ENCODE measurements around the gene MAGI2.
"Not testable (repeated sequence)": the region's sequence is repeated elsewhere in the genome, so short reads cannot be mapped to it uniquely, and the experiment has no call there.

Gene MAGI2

GRCh38 chr7:78264105-78264504, 1189.4 kb downstream of the MAGI2 start:
- no peak overlapping the region for H3K4me3 ChIP-seq (ENCODE audit: low read length)
- H3K27ac ChIP-seq (ENCODE audit: low read length): no peak overlapping the region
- no peaks in the 10 kb centered on the region for H3K4me1 ChIP-seq (ENCODE audit: control insufficient read depth, low read depth, low read length)

GRCh38 chr7:78261739-78262138, 1191.7 kb downstream of the MAGI2 start:
- H3K9me3 ChIP-seq (ENCODE audit: control insufficient read depth, low read depth, low read length): no peaks in the 10 kb centered on the region
- H3K4me1 ChIP-seq (ENCODE audit: control insufficient read depth, low read depth, low read length): no peaks in the 10 kb centered on the region
- no peaks in the 10 kb centered on the region for H3K27me3 ChIP-seq (ENCODE audit: control insufficient read depth, insufficient read depth, low read length)
- no peaks in the 10 kb centered on the region for H3K36me3 ChIP-seq (ENCODE audit: control insufficient read depth, low read depth, low read length)
- H3K9ac ChIP-seq (ENCODE audit: low read length): no peak overlapping the region
- no peak overlapping the region for H3K4me3 ChIP-seq (ENCODE audit: low read length)
- no peak overlapping the region for H3K27ac ChIP-seq (ENCODE audit: low read length)

More at GRCh38 chr7:78264105-78264504, 1189.4 kb downstream of the MAGI2 start:
- Histone ChIP-seq H3K9me3 (ENCODE audit: control insufficient read depth, low read depth, low read length) (no peaks in the 10 kb centered on the region), H3K36me3 (ENCODE audit: control insufficient read depth, low read depth, low read length) (no peaks in the 10 kb centered on the region), H3K27me3 (ENCODE audit: control insufficient read depth, insufficient read depth, low read length) (no peaks in the 10 kb centered on the region), H3K9ac (ENCODE audit: low read length) (no peak overlapping the region)

- Histone ChIP-seq H3K36me3 (ENCODE audit: control insufficient read depth, low read depth, low read length) (no peaks in the 10 kb centered on the region), H3K27me3 (ENCODE audit: control insufficient read depth, insufficient read depth, low read length) (no peaks in the 10 kb centered on the region), H3K4me1 (ENCODE audit: control insufficient read depth, low read depth, low read length) (no peaks in the 10 kb centered on the region), H3K27ac (ENCODE audit: low read length) (no peak overlapping the region), H3K9ac (ENCODE audit: low read length) (no peak overlapping the region), H3K4me3 (ENCODE audit: low read length) (no peak overlapping the region), H3K9me3 (ENCODE audit: control insufficient read depth, low read depth, low read length) (no peaks in the 10 kb centered on the region)
Observed at GRCh38 chr7:78261302-78261701, 1192.2 kb downstream of the MAGI2 start.

GRCh38 chr7:78260826-78261225, 1192.6 kb downstream of the MAGI2 start:
- H3K4me3 ChIP-seq (ENCODE audit: low read length): no peak overlapping the region
- H3K4me1 ChIP-seq (ENCODE audit: control insufficient read depth, low read depth, low read length): no peaks in the 10 kb centered on the region
- no peak overlapping the region for H3K9ac ChIP-seq (ENCODE audit: low read length)
- no peaks in the 10 kb centered on the region for H3K9me3 ChIP-seq (ENCODE audit: control insufficient read depth, low read depth, low read length)
- no peaks in the 10 kb centered on the region for H3K27me3 ChIP-seq (ENCODE audit: control insufficient read depth, insufficient read depth, low read length)
- no peak overlapping the region for H3K27ac ChIP-seq (ENCODE audit: low read length)
- no peaks in the 10 kb centered on the region for H3K36me3 ChIP-seq (ENCODE audit: control insufficient read depth, low read depth, low read length)

GRCh38 chr7:78254726-78255055, 1198.8 kb downstream of the MAGI2 start:
- Histone ChIP-seq H3K36me3 (ENCODE audit: control insufficient read depth, low read depth, low read length) (no peaks in the 10 kb centered on the region), H3K4me3 (ENCODE audit: low read length) (no peak overlapping the region), H3K27ac (ENCODE audit: low read length) (no peak overlapping the region), H3K27me3 (ENCODE audit: control insufficient read depth, insufficient read depth, low read length) (no peaks in the 10 kb centered on the region), H3K4me1 (ENCODE audit: control insufficient read depth, low read depth, low read length) (no peaks in the 10 kb centered on the region), H3K9ac (ENCODE audit: low read length) (no peak overlapping the region), H3K9me3 (ENCODE audit: control insufficient read depth, low read depth, low read length) (no peaks in the 10 kb centered on the region)

DNA sequence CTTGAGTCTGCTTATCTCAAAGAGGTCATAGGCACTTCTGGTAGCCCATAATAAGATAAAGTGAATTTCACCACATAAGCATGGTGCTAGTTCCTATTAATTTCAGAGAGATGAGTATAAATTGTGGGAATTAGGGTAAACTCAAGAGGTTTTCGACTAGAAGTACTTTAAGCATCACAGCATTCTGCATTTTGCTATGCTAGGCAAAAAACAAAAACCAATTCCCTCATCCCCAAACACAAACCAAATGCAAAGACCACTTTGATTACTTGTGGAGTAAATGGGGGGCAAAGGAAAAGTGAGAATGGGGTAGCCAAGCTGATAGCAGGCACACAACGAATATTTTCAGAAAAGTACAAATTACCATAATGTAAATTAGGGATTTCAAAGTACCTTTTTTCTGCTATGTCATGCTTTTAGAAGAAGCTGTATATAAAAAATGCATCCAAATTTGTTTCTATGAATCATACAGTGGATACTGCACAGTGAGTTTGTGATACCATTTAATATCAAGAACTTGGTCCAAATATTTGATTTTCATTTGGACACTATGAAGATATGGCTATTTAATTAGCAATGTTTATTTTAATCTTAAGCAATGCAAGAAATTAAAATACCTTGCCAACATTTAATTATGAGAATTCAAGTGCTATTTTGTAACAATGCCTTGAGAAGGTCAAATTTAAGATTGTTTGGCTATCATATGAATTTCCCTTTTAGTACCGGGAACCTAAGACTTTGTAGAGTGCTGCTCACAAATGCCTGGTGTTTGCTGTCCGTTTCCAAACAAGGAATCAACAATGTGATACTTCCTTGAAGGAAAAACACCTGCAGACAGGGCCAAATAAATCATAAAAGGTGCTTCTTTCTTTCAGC, 1199.4 kb downstream of the MAGI2 start:
- no peaks in the 10 kb centered on the region for H3K9me3 ChIP-seq (ENCODE audit: control insufficient read depth, low read depth, low read length)
- H3K4me1 ChIP-seq (ENCODE audit: control insufficient read depth, low read depth, low read length): no peaks in the 10 kb centered on the region
- no peak overlapping the region for H3K4me3 ChIP-seq (ENCODE audit: low read length)
- no peaks in the 10 kb centered on the region for H3K36me3 ChIP-seq (ENCODE audit: control insufficient read depth, low read depth, low read length)
- H3K27ac ChIP-seq (ENCODE audit: low read length): no peak overlapping the region
- no peaks in the 10 kb centered on the region for H3K27me3 ChIP-seq (ENCODE audit: control insufficient read depth, insufficient read depth, low read length)
- no peak overlapping the region for H3K9ac ChIP-seq (ENCODE audit: low read length)

- Histone ChIP-seq H3K4me3 (ENCODE audit: low read length) (no peak overlapping the region), H3K9me3 (ENCODE audit: control insufficient read depth, low read depth, low read length) (no peaks in the 10 kb centered on the region), H3K27me3 (ENCODE audit: control insufficient read depth, insufficient read depth, low read length) (no peaks in the 10 kb centered on the region), H3K4me1 (ENCODE audit: control insufficient read depth, low read depth, low read length) (no peaks in the 10 kb centered on the region), H3K27ac (ENCODE audit: low read length) (no peak overlapping the region), H3K9ac (ENCODE audit: low read length) (no peak overlapping the region), H3K36me3 (ENCODE audit: control insufficient read depth, low read depth, low read length) (no peaks in the 10 kb centered on the region)
Observed at GRCh38 chr7:78248867-78249266, 1204.6 kb downstream of the MAGI2 start.

DNA sequence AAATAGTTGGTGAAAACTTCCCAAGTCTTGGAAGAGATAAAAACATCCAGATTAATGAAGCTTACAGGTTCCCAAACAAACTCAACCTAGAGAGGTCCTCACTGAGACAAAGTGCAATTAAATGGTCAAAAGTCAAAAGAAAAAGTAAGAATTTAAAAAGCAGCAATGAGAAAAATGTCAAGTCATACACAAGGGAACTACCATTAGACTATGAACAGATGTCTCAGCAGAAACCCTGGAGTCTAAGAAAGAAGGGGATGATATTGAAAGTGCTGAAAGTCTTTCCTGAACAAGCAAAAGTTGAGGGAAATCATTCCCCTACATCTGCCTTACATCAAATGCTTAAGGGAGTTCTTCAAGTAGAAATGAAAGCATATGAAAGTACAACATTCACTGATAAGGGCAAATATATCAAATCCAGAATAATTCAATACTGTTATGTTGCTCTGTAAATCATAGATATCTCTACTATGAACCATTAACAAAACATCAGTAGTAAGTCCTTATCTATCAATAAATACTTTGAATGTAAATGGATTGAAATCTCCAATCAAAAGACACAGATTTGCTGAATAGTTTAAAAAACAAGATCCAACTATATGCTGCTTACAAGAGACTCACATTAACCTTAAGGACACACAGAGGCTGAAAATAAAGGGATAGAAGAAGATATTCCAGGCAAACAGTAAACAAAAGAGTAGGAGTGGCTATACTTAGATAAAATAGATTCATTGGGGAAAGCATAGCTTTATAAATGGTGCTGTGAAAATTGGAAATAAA, 1205.4 kb downstream of the MAGI2 start:
- no peaks in the 10 kb centered on the region for H3K4me1 ChIP-seq (ENCODE audit: control insufficient read depth, low read depth, low read length)
- H3K4me3 ChIP-seq (ENCODE audit: low read length): no peak overlapping the region
- H3K9me3 ChIP-seq (ENCODE audit: control insufficient read depth, low read depth, low read length): no peaks in the 10 kb centered on the region

DNA sequence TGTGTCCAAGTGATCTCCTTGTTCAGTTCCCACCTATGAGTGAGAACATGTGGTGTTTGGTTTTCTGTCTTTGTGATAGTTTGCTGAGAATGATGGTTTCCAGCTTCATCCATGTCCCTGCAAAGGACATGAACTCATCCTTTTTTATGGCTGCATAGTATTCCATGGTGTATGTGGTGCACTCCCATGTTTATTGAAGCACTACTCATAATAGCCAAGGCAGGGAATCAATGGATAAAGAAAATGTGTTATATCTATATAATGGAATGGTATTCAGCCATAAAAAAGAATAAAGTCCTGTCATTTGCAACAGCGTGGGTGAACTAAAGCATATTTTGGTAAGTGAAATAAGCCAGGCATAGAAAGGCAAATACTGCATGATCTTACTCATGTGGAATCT, 1213.3 kb downstream of the MAGI2 start:
- H3K36me3 ChIP-seq (ENCODE audit: control insufficient read depth, low read depth, low read length); H3K27ac ChIP-seq (ENCODE audit: low read length); H3K9me3 ChIP-seq (ENCODE audit: control insufficient read depth, low read depth, low read length); H3K4me3 ChIP-seq (ENCODE audit: low read length); H3K27me3 ChIP-seq (ENCODE audit: control insufficient read depth, insufficient read depth, low read length); H3K9ac ChIP-seq (ENCODE audit: low read length); H3K4me1 ChIP-seq (ENCODE audit: control insufficient read depth, low read depth, low read length): not testable (repeated sequence)

More for the DNA sequence above, 1205.4 kb downstream of the MAGI2 start:
- Histone ChIP-seq H3K36me3 (ENCODE audit: control insufficient read depth, low read depth, low read length) (no peaks in the 10 kb centered on the region), H3K27me3 (ENCODE audit: control insufficient read depth, insufficient read depth, low read length) (no peaks in the 10 kb centered on the region), H3K9ac (ENCODE audit: low read length) (no peak overlapping the region), H3K27ac (ENCODE audit: low read length) (no peak overlapping the region)

DNA sequence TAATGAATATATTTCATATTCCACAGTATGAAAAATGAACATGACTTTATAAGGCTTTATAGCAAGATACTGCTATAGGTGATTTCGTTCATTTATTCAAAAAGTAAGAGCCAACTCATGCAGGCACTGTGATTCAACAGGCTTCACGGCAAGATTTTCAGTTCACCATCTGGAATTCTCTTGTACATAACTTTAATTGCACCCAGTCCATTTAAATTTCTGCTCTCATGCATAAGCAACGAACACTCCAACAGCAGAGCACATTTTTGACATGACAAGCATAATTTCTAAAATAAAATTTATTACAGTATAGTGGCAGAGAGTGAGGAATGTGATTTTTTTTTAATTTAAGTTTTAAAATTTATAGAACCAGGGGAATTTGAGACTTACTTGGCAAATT, 1218.8 kb downstream of the MAGI2 start:
- Histone ChIP-seq H3K27me3 (ENCODE audit: control insufficient read depth, insufficient read depth, low read length) (no peaks in the 10 kb centered on the region), H3K9me3 (ENCODE audit: control insufficient read depth, low read depth, low read length) (no peaks in the 10 kb centered on the region), H3K4me1 (ENCODE audit: control insufficient read depth, low read depth, low read length) (no peaks in the 10 kb centered on the region), H3K9ac (ENCODE audit: low read length) (no peak overlapping the region), H3K27ac (ENCODE audit: low read length) (no peak overlapping the region), H3K36me3 (ENCODE audit: control insufficient read depth, low read depth, low read length) (no peaks in the 10 kb centered on the region), H3K4me3 (ENCODE audit: low read length) (no peak overlapping the region)

DNA sequence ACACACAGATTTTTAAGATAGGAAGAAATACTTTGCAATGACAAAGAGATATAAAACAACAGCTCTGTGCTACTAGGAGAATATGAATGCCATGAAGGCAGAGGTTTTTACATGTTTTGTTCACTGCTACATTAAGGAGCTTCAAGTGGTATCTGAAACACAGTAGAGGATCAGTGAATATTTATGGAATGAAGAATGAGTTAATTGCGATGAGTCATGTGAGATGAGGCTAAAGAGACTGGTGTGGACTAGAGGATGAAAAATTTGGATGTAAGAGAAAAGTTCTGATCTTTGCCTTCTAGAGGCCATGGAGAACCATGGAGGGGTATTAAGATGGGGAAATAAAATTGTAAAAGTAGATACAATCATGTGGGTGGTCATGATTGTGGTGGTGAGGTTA, 1220.7 kb downstream of the MAGI2 start:
- H3K4me3 ChIP-seq (ENCODE audit: low read length): no peak overlapping the region
- H3K9ac ChIP-seq (ENCODE audit: low read length): no peak overlapping the region
- no peaks in the 10 kb centered on the region for H3K9me3 ChIP-seq (ENCODE audit: control insufficient read depth, low read depth, low read length)
- H3K27me3 ChIP-seq (ENCODE audit: control insufficient read depth, insufficient read depth, low read length): no peaks in the 10 kb centered on the region
- no peaks in the 10 kb centered on the region for H3K4me1 ChIP-seq (ENCODE audit: control insufficient read depth, low read depth, low read length)
- no peak overlapping the region for H3K27ac ChIP-seq (ENCODE audit: low read length)
- no peaks in the 10 kb centered on the region for H3K36me3 ChIP-seq (ENCODE audit: control insufficient read depth, low read depth, low read length)

Measured in iPS-18a (cell line).